Testis (tissue), 3 donors: ENCODE results near the gene PLCD3. TPM values are rescaled to one million over a fixed set of nuclear protein-coding genes. Genes with fewer than 3 reads are reported as not detected.
A peak's percentile ranks its signal among the peaks of the same experiment; 100 is the strongest.

ENCODE experiments used
- DNase-seq: peaks from one replicate; pipeline ENCODE4 v3.0.0-alpha.2; 2019
- H3K27ac ChIP-seq, 2 donors: fragments of 200-600 bp; sonication (generic); one replicate each; pipeline ENCODE4 v1.5.1; 2019
- H3K27me3 ChIP-seq: fragments of 200-600 bp; sonication (generic); one replicate; pipeline ENCODE4 v1.5.1; 2019
- H3K36me3 ChIP-seq: fragments of 200-600 bp; sonication (generic); one replicate; pipeline ENCODE4 v1.5.1; 2017; ENCODE audit warnings: low read depth; ENCODE audit errors: missing control alignments
- H3K4me1 ChIP-seq: fragments of 200-600 bp; sonication (generic); one replicate; pipeline ENCODE4 v1.5.1; 2019
- H3K4me3 ChIP-seq, 2 donors: fragments of 200-600 bp; sonication (generic); one replicate each; pipeline ENCODE4 v1.5.1; 2017 to 2019
- H3K9me3 ChIP-seq: fragments of 200-600 bp; sonication (generic); one replicate; pipeline ENCODE4 v1.5.1; 2017
- CTCF ChIP-seq, 3 experiments: fragments of 450-650 bp in 2 of 3; fragments of 200-600 bp in 1 of 3; sonication (generic) in 1 of 3; IDR thresholded peaks; one replicate each; pipeline ENCODE4 v1.5.1; 2016 to 2019; ENCODE audit warnings: antibody characterized with exemption in 3 of 3, mild to moderate bottlenecking in 2 of 3, moderate library complexity in 1 of 3
- POLR2A ChIP-seq: fragments of 450-650 bp; IDR thresholded peaks from one replicate; pipeline ENCODE4 v1.6.1; 2017; ENCODE audit warnings: antibody characterized with exemption, mild to moderate bottlenecking, moderate library complexity
- WGBS, 2 donors: methylation state at CpG; one replicate each; pipeline ENCODE4 v1.1.5; 2018; 5-methylcytosine and 5-hydroxymethylcytosine counted together
- intact Hi-C: fragments of 100-400 bp; cut with DNase I; formaldehyde crosslinking; loops from one replicate; pipeline ENCODE4 v1.15.1; 2023; ENCODE audit warnings: low total_unique reads
- microRNA-seq, 2 donors: library from miRNA; unstranded; fragments of <30 nt; microRNA quantifications; one replicate each; pipeline ENCODE4, GENCODE V29; 2016; ENCODE audit warnings: borderline number of aligned reads in 2 of 2, borderline replicate concordance in 1 of 2
- polyA plus RNA-seq: library from polyadenylated mRNA; stranded (reverse); fragments of 350-450 nt; fragmentation: Illumina TruSeq; extraction: RNeasy Lipid Tissue Mini Kit (QIAGEN cat#74804); gene quantifications from one replicate; pipeline ENCODE4 v1.2.3, GENCODE V29; 2014; ENCODE audit warnings: low read depth, low replicate concordance; ENCODE audit not compliant: insufficient read depth
- small RNA-seq, 2 donors: library from RNA; depleted of rRNA; stranded (forward); fragments of <200 nt; gene quantifications; one replicate each; pipeline ENCODE3, GENCODE V24; 2016
- total RNA-seq, 2 donors: library from RNA; depleted of rRNA; stranded (reverse); fragments of >200 nt; gene quantifications; one replicate each; pipeline ENCODE4 v1.2.3, GENCODE V29; 2016

The PLCD3 gene
- total and polyA plus RNA-seq, 3 donors from 2014 or later = 62.2 to 106 (median 86.3) TPM

- Histone ChIP-seq H3K4me3 (peak overlapping the region; percentile 75 to 78), H3K4me1 (peaks cover 19% of the 10 kb centered on the region), H3K9me3 (no peaks in the 10 kb centered on the region), H3K36me3 (no peaks in the 10 kb centered on the region), H3K27ac (peak overlapping the region; percentile 91 to 93), H3K27me3 (no peaks in the 10 kb centered on the region)
- intact Hi-C loops = no loop called here
- DNase-seq = no peak
- TF ChIP-seq POLR2A = no peak
- no peak for TF ChIP-seq CTCF (IDR thresholded peaks at IDR 0.05)
- 6 to 10% methylated on average over 15 of the region's 15 CpGs for WGBS, 2 donors
Measured at GRCh38 chr17:45061606-45062205, 70.6 kb downstream of the PLCD3 start.

GRCh38 chr17:45060797-45061605, 71.3 kb downstream of the PLCD3 start, which contains the start of gene NMT1:
Gene NMT1 (plus strand): TSS chr17:45061317. CDS start chr17:45061330, 13 bp downstream.
- Histone ChIP-seq H3K36me3 (no peaks in the 10 kb centered on the region), H3K9me3 (no peaks in the 10 kb centered on the region), H3K27ac (peak within 1 kb of the TSS; percentile 91 to 93), H3K27me3 (no peaks in the 10 kb centered on the region), H3K4me1 (peaks cover 19% of the 10 kb centered on the region), H3K4me3 (peak within 1 kb of the TSS; percentile 75 to 78)
- TF ChIP-seq CTCF (IDR thresholded peaks at IDR 0.05) = peak in 2 of 3 experiments; percentile 10 to 25
- no peak for TF ChIP-seq POLR2A
- WGBS, 2 donors = 0 to 1% methylated on average over 35 to 47 of the region's 50 CpGs
- intact Hi-C loops = no loop called here
- peak; percentile 99 for DNase-seq

GRCh38 chr17:45060382-45060796, 71.9 kb downstream of the PLCD3 start:
- 4 to 5% methylated on average over 13 to 15 of the region's 15 CpGs for WGBS, 2 donors
- Histone ChIP-seq H3K9me3 (no peaks in the 10 kb centered on the region), H3K4me3 (peak overlapping the region; percentile 75 to 78), H3K27ac (peak overlapping the region; percentile 91 to 93), H3K4me1 (peaks cover 19% of the 10 kb centered on the region), H3K27me3 (no peaks in the 10 kb centered on the region), H3K36me3 (no peaks in the 10 kb centered on the region)
- DNase-seq = no peak
- intact Hi-C loops = no loop called here
- TF ChIP-seq POLR2A (no peak), CTCF (IDR thresholded peaks at IDR 0.05) (no peak)

Small RNAs within 50 kb of the gene (microRNA-seq; reads per million reads assigned to microRNA genes)
- gene MIR6784 = 0 to 0.70 reads per million in 2 donors

Small RNAs within 50 kb of the gene (small RNA-seq; reads per million reads assigned to genes)
- gene MIR6784 (0 reads per million in 2 donors), gene RF00019 (0 reads per million in 2 donors)

Other genes with a start within 250 kb of the PLCD3 start
- gene EFTUD2, start 233.1 kb downstream of the PLCD3 start, total RNA-seq = 100 to 1,000 TPM; 124 to 131 TPM
- gene EFTUD2, start 233.1 kb downstream of the PLCD3 start, polyA plus RNA-seq = 95.5 TPM
- under 1 TPM; 0.55 to 0.62 TPM for gene GFAP, start 217.0 kb downstream of the PLCD3 start, total RNA-seq
- 0.91 TPM for gene GFAP, start 217.0 kb downstream of the PLCD3 start, polyA plus RNA-seq
- 1 to 10 TPM; 3.7 to 6.0 TPM for gene KIF18B, start 184.7 kb downstream of the PLCD3 start, total RNA-seq
- 4.7 TPM for gene KIF18B, start 184.7 kb downstream of the PLCD3 start, polyA plus RNA-seq
- 1 to 10 TPM in 1 of 2 donors, under 1 TPM in 1; 0.74 to 1.3 TPM for gene C1QL1, start 164.2 kb downstream of the PLCD3 start, total RNA-seq
- gene C1QL1, start 164.2 kb downstream of the PLCD3 start, polyA plus RNA-seq = 1.7 TPM
- gene DCAKD, start 80.9 kb downstream of the PLCD3 start, total RNA-seq = 10 to 100 TPM; 63.1 to 72.5 TPM
- 33.2 TPM for gene DCAKD, start 80.9 kb downstream of the PLCD3 start, polyA plus RNA-seq
- gene NMT1, start 71.2 kb downstream of the PLCD3 start, total RNA-seq = 10 to 100 TPM; 76.1 to 79.0 TPM
- gene NMT1, start 71.2 kb downstream of the PLCD3 start, polyA plus RNA-seq = 143 TPM
- gene ACBD4, start 3.2 kb upstream of the PLCD3 start, total RNA-seq = 1 to 10 TPM; 8.3 to 9.1 TPM
- 7.5 TPM for gene ACBD4, start 3.2 kb upstream of the PLCD3 start, polyA plus RNA-seq
- 10 to 100 TPM; 51.8 to 68.8 TPM for gene HEXIM1, start 16.0 kb upstream of the PLCD3 start, total RNA-seq
- gene HEXIM1, start 16.0 kb upstream of the PLCD3 start, polyA plus RNA-seq = 38.8 TPM
- 10 to 100 TPM; 35.9 to 47.7 TPM for gene HEXIM2, start 29.4 kb upstream of the PLCD3 start, total RNA-seq
- 76.8 TPM for gene HEXIM2, start 29.4 kb upstream of the PLCD3 start, polyA plus RNA-seq
- gene FMNL1, start 89.4 kb upstream of the PLCD3 start, total RNA-seq = 10 to 100 TPM; 11.1 to 15.8 TPM
- 13.9 TPM for gene FMNL1, start 89.4 kb upstream of the PLCD3 start, polyA plus RNA-seq
- gene SPATA32, start 129.6 kb upstream of the PLCD3 start, total RNA-seq = 10 to 100 TPM; 15.5 to 47.4 TPM
- gene SPATA32, start 129.6 kb upstream of the PLCD3 start, polyA plus RNA-seq = 72.0 TPM
- gene MAP3K14, start 184.5 kb upstream of the PLCD3 start, total RNA-seq = 10 to 100 TPM; 12.4 to 14.6 TPM
- gene MAP3K14, start 184.5 kb upstream of the PLCD3 start, polyA plus RNA-seq = 24.9 TPM